HepG2 (cell line): Measurements from ENCODE around the gene TP73. TPM values are rescaled to one million over a fixed set of nuclear protein-coding genes. Genes with fewer than 3 reads are reported as not detected.

Source experiments
- DMAP1 ChIP-seq: IDR thresholded peaks from 2 replicates; pipeline ENCODE4 v1.6.1; 2016
- ELF1 ChIP-seq: sonication (generic); formaldehyde crosslinking; IDR thresholded peaks from 2 replicates; pipeline ENCODE4 v1.4.0; 2020; ENCODE audit warnings: missing genetic modification reagents
- HES4 ChIP-seq: sonication (generic); formaldehyde crosslinking; IDR thresholded peaks from 2 replicates; pipeline ENCODE4 v1.9.0; 2021; ENCODE audit warnings: mild to moderate bottlenecking, missing genetic modification reagents, borderline replicate concordance
- KAT8 ChIP-seq: IDR thresholded peaks from 2 replicates; pipeline ENCODE4 v1.6.1; 2016; ENCODE audit warnings: missing genetic modification reagents, missing compliant biosample characterization
- SMARCC2 ChIP-seq: fragments of 450-650 bp; IDR thresholded peaks from 2 replicates; pipeline ENCODE4 v1.6.1; 2017; ENCODE audit warnings: antibody characterized with exemption, mild to moderate bottlenecking
- SSRP1 ChIP-seq: IDR thresholded peaks from 2 replicates; pipeline ENCODE4 v1.6.1; 2016; ENCODE audit warnings: control low read depth
- THAP7 ChIP-seq: sonication (generic); formaldehyde crosslinking; IDR thresholded peaks from 2 replicates; pipeline ENCODE4 v1.8.1; 2023; ENCODE audit warnings: mild to moderate bottlenecking, missing genetic modification reagents
- TOE1 ChIP-seq: sonication (generic); formaldehyde crosslinking; IDR thresholded peaks from 2 replicates; pipeline ENCODE4 v1.4.0; 2020; ENCODE audit warnings: mild to moderate bottlenecking, missing genetic modification reagents
- ZBTB38 ChIP-seq: sonication (generic); formaldehyde crosslinking; IDR thresholded peaks from 2 replicates; pipeline ENCODE4 v1.5.1; 2020; ENCODE audit warnings: mild to moderate bottlenecking, missing genetic modification reagents
- ZFY ChIP-seq: sonication (generic); formaldehyde crosslinking; IDR thresholded peaks from 2 replicates; pipeline ENCODE4 v1.4.0; 2020; ENCODE audit warnings: missing genetic modification reagents
- ZNF281 ChIP-seq: sonication (generic); formaldehyde crosslinking; IDR thresholded peaks from 2 replicates; pipeline ENCODE4 v1.4.0; 2020; ENCODE audit warnings: missing genetic modification reagents, borderline replicate concordance
- ZNF674 ChIP-seq: sonication (generic); formaldehyde crosslinking; IDR thresholded peaks from 2 replicates; pipeline ENCODE4 v1.5.0; 2020; ENCODE audit warnings: low read depth, mild to moderate bottlenecking, missing genetic modification reagents
- ZNF879 ChIP-seq: sonication (generic); formaldehyde crosslinking; IDR thresholded peaks from 2 replicates; pipeline ENCODE4 v1.8.1; 2023; ENCODE audit warnings: missing genetic modification reagents
- ZSCAN31 ChIP-seq: sonication (generic); formaldehyde crosslinking; IDR thresholded peaks from 2 replicates; pipeline ENCODE4 v1.5.0; 2020; ENCODE audit warnings: low read depth, mild to moderate bottlenecking, missing genetic modification reagents
- polyA plus RNA-seq, 8 experiments: library from polyadenylated mRNA; depleted of rRNA in 3 of 8; stranded (reverse) in 7 of 8; unstranded in 1 of 8; fragments of >200 nt; fragmentation: Illumina TruSeq in 4 of 8; extraction: Trizol in 4 of 8; gene quantifications; 2 replicates each; pipeline versions ENCODE4 v1.2.1 to v1.2.3, GENCODE V29; 2011 to 2016; ENCODE audit warnings: low read depth in 4 of 8, missing spikeins in 1 of 8, mixed read lengths in 1 of 8; ENCODE audit not compliant: insufficient read depth in 1 of 8
- total RNA-seq, 5 experiments: library from RNA; depleted of rRNA; stranded (reverse); fragments of >200 nt; fragmentation: Illumina TruSeq; extraction: Trizol; gene quantifications; 2 replicates each; pipeline ENCODE4 v1.2.3, GENCODE V29; 2016; ENCODE audit warnings: low read depth in 1 of 5
- TF ChIP-seq, protein P1 (sequence below): IDR thresholded peaks from 2 replicates; pipeline ENCODE4 v1.4.0; 2020; ENCODE audit warnings: mild to moderate bottlenecking, missing genetic modification reagents
- TF ChIP-seq, protein P2 (sequence below): sonication (generic); formaldehyde crosslinking; IDR thresholded peaks from 2 replicates; pipeline ENCODE4 v1.5.1; 2020; ENCODE audit warnings: missing genetic modification reagents, mild to moderate bottlenecking, borderline replicate concordance

The TP73 gene
- total and polyA plus RNA-seq, 2 of the 13 experiments (the other 11 are each of a cell fraction or from before 2014, with no cell fraction given) = 0.49 to 1.1 TPM

DNA sequence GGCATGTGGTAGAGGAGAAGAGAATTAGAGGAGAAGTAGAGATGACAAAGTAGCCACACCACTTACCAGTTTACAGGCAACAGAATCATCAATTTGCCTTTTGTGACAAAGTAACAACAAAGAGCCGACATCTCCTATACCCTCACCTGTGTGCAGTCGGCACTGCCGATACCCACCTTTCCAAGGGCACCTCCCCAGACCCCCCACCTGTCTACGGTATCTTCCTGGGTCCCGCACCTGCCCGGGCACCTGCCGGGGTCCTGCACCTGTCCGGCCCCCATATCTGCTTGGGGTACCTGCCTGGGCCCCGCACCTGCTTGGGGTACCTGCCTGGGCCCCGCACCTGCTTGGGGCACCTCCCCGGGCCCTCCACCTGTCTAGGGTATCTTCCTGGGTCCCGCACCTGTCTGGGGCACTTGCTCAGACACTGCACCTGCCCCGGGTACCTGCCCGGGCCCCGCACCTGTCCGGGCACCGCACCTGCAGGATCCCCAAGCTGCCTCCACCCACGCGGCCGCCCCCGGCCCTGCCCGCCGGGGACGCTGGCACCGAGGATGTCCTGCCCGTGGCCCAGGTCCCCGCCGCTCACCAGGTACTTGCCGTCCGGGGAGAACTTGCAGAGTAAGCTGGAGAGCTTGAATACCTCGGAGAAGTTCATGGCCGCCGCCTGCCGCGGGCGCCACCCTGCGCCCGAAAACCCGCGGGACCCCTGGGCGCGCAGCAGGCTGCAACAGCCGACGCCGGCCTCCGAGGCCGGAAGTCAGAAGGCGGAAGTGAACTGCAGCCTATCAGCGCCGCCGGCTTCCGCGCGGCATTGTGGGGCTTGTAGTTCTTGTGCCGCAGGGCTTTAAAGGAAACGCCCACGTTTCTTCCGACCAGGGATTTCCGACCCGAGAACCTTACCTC is 2.7 kb upstream of the TP73 start, which contains the start of gene WRAP73 (continued):
- TF ChIP-seq, protein P1, sequence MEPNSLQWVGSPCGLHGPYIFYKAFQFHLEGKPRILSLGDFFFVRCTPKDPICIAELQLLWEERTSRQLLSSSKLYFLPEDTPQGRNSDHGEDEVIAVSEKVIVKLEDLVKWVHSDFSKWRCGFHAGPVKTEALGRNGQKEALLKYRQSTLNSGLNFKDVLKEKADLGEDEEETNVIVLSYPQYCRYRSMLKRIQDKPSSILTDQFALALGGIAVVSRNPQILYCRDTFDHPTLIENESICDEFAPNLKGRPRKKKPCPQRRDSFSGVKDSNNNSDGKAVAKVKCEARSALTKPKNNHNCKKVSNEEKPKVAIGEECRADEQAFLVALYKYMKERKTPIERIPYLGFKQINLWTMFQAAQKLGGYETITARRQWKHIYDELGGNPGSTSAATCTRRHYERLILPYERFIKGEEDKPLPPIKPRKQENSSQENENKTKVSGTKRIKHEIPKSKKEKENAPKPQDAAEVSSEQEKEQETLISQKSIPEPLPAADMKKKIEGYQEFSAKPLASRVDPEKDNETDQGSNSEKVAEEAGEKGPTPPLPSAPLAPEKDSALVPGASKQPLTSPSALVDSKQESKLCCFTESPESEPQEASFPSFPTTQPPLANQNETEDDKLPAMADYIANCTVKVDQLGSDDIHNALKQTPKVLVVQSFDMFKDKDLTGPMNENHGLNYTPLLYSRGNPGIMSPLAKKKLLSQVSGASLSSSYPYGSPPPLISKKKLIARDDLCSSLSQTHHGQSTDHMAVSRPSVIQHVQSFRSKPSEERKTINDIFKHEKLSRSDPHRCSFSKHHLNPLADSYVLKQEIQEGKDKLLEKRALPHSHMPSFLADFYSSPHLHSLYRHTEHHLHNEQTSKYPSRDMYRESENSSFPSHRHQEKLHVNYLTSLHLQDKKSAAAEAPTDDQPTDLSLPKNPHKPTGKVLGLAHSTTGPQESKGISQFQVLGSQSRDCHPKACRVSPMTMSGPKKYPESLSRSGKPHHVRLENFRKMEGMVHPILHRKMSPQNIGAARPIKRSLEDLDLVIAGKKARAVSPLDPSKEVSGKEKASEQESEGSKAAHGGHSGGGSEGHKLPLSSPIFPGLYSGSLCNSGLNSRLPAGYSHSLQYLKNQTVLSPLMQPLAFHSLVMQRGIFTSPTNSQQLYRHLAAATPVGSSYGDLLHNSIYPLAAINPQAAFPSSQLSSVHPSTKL (CRISPR knock-in tag) = peak; percentile 8; the same call in 1 of the 2 replicates
- TF ChIP-seq SSRP1 = no peak
- TF ChIP-seq, protein P2, sequence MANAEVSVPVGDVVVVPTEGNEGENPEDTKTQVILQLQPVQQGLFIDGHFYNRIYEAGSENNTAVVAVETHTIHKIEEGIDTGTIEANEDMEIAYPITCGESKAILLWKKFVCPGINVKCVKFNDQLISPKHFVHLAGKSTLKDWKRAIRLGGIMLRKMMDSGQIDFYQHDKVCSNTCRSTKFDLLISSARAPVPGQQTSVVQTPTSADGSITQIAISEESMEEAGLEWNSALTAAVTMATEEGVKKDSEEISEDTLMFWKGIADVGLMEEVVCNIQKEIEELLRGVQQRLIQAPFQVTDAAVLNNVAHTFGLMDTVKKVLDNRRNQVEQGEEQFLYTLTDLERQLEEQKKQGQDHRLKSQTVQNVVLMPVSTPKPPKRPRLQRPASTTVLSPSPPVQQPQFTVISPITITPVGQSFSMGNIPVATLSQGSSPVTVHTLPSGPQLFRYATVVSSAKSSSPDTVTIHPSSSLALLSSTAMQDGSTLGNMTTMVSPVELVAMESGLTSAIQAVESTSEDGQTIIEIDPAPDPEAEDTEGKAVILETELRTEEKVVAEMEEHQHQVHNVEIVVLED (CRISPR knock-in tag) = 0 out of 2 replicates have a peak, but pooled peaks have one; percentile 67
- TF ChIP-seq ZNF281 (CRISPR knock-in tag) = no peak
- TF ChIP-seq ZNF879 = no peak
- peak; percentile 90 for TF ChIP-seq ELF1 (CRISPR knock-in tag)
- TF ChIP-seq KAT8 (CRISPR knock-in tag) = peak; percentile 85
- no peak for TF ChIP-seq SMARCC2
- peak; percentile 75; the same call in 1 of the 2 replicates for TF ChIP-seq ZFY (CRISPR knock-in tag)
- 0 out of 2 replicates have a peak, but pooled peaks have one; percentile 31 for TF ChIP-seq ZBTB38 (CRISPR knock-in tag)
- TF ChIP-seq ZNF674 (CRISPR knock-in tag) = no peak
- no peak for TF ChIP-seq ZSCAN31
- TF ChIP-seq DMAP1 (CRISPR knock-in tag) = peak; percentile 54; the same call in 1 of the 2 replicates
- TF ChIP-seq TOE1 (CRISPR knock-in tag) = no peak
- TF ChIP-seq THAP7 (CRISPR knock-in tag) = no peak
- TF ChIP-seq HES4 (CRISPR knock-in tag) = no peak
